MCF 10A (cell line): ENCODE data around the gene ABLIM3. TPM values are rescaled to one million over a fixed set of nuclear protein-coding genes. Genes with fewer than 3 reads are reported as not detected.
A peak's percentile ranks its signal among the peaks of the same experiment; 100 is the strongest.

Experiments
- BruUV-seq: library from RNA; stranded (reverse); fragments of 400-500 nt; replicated peaks from 2 replicates; lab custom pipeline; 2021; lab: Mats Ljungman, UMichigan
- CTCF ChIA-PET: fragments of 300-600 bp; sonication (Branson Sonifier 250); formaldehyde crosslinking; extraction: SDS; loops from one replicate; lab custom pipeline; 2021; ENCODE audit warnings: antibody characterized with exemption, inconsistent platforms; lab: Yijun Ruan, JAX
- POLR2A ChIA-PET: fragments of 300-600, 350-650 bp; sonication (Branson Sonifier 250); formaldehyde crosslinking; extraction: SDS; loops from one replicate; lab custom pipeline; 2020; ENCODE audit warnings: antibody characterized with exemption, inconsistent platforms; lab: Yijun Ruan, JAX
- DNase-seq: peaks from one replicate; pipeline ENCODE4 v3.0.0-alpha.2; 2018; ENCODE audit not compliant: unreplicated experiment
- H3K27ac Mint-ChIP-seq: one replicate; pipeline ENCODE4 v1.8.0; 2022; ENCODE audit warnings: mild to moderate bottlenecking, low read depth, mixed read lengths; ENCODE audit not compliant: unreplicated experiment
- H3K27me3 Mint-ChIP-seq: one replicate; pipeline ENCODE4 v1.8.0; 2022; ENCODE audit warnings: mixed read lengths; ENCODE audit not compliant: insufficient read depth, unreplicated experiment
- H3K36me3 Mint-ChIP-seq: one replicate; pipeline ENCODE4 v1.8.0; 2022; ENCODE audit warnings: mild to moderate bottlenecking, moderate library complexity, mixed read lengths; ENCODE audit not compliant: insufficient read depth, unreplicated experiment
- H3K4me1 Mint-ChIP-seq: one replicate; pipeline ENCODE4 v1.8.0; 2022; ENCODE audit warnings: mixed read lengths; ENCODE audit not compliant: insufficient read depth, unreplicated experiment
- H3K4me3 Mint-ChIP-seq: one replicate; pipeline ENCODE4 v1.8.0; 2022; ENCODE audit warnings: mild to moderate bottlenecking, moderate library complexity, mixed read lengths; ENCODE audit not compliant: unreplicated experiment
- H3K9me3 Mint-ChIP-seq: one replicate; pipeline ENCODE4 v1.8.0; 2022; ENCODE audit warnings: mixed read lengths; ENCODE audit not compliant: unreplicated experiment
- intact Hi-C: fragments of 100-400 bp; cut with micrococcal nuclease; formaldehyde crosslinking; loops from 2 replicates; pipeline ENCODE4 v1.14.1; 2022
- total RNA-seq: library from RNA; stranded (reverse); gene quantifications from 2 replicates; pipeline ENCODE4 v1.2.3, GENCODE V29; 2022
- TF ChIP-seq, protein P1 (sequence below): fragments of 200-600 bp; IDR thresholded peaks from one replicate; pipeline ENCODE4 v1.8.0; 2022; ENCODE audit warnings: antibody characterized with exemption, mild to moderate bottlenecking; ENCODE audit not compliant: unreplicated experiment

ABLIM3 gene
- total RNA-seq, 1 experiment from 2014 or later, result 168 TPM

DNA sequence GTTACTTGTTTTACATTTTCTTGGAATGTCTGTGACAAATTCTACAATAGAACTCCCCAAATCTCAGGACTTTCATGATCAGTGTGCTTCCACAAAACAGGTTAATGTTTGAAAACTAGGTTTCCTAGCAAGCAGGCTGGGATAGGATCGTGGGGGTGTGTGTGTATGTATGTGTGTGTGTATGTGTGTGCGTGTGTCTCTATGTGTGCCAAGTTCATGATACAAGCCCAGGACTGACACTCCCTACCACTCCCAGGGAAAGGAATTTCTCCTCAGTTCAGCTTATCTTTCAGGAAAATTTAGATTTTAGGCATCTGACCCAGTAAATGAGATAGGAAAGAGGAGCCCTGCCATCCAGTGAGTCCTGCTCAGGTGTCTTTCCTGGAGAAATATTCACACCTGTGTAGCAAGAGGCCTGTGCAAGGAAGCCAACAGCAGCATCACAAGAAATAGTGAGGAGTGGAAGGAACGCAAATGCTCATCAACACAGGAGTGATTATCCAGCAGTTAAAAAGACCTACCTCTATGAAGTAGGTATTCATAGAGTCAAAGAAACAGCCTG lies 13.8 kb upstream of the ABLIM3 start:
- peak overlapping the region; percentile 67 for H3K4me3 Mint-ChIP-seq
- H3K27me3 Mint-ChIP-seq, result no peaks in the 10 kb centered on the region
- BruUV-seq, result no TSS peak
- CTCF ChIA-PET, result interaction anchor here (0.6 to 20.7 kb wide), 30 partner anchors 8 to 390 kb away, joined by 3 to 732 read pairs (median 4); partner anchors contain the start of genes ABLIM3 and SH3TC2
- POLR2A ChIA-PET, result interaction anchor here (0.7 to 3.3 kb wide), 19 partner anchors 9 to 983 kb away, joined by 3 to 36 read pairs (median 4); partner anchors contain the start of genes ABLIM3 and AFAP1L1
- no peaks in the 10 kb centered on the region for H3K9me3 Mint-ChIP-seq
- intact Hi-C loops, result no loop called here
- DNase-seq, result peak; percentile 48
- H3K27ac Mint-ChIP-seq, result peak overlapping the region; percentile 84
- peaks cover 69% of the 10 kb centered on the region for H3K4me1 Mint-ChIP-seq
- TF ChIP-seq, protein P1, sequence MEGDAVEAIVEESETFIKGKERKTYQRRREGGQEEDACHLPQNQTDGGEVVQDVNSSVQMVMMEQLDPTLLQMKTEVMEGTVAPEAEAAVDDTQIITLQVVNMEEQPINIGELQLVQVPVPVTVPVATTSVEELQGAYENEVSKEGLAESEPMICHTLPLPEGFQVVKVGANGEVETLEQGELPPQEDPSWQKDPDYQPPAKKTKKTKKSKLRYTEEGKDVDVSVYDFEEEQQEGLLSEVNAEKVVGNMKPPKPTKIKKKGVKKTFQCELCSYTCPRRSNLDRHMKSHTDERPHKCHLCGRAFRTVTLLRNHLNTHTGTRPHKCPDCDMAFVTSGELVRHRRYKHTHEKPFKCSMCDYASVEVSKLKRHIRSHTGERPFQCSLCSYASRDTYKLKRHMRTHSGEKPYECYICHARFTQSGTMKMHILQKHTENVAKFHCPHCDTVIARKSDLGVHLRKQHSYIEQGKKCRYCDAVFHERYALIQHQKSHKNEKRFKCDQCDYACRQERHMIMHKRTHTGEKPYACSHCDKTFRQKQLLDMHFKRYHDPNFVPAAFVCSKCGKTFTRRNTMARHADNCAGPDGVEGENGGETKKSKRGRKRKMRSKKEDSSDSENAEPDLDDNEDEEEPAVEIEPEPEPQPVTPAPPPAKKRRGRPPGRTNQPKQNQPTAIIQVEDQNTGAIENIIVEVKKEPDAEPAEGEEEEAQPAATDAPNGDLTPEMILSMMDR, result no peak
- H3K36me3 Mint-ChIP-seq, result peaks cover 6% of the 10 kb centered on the region

DNA sequence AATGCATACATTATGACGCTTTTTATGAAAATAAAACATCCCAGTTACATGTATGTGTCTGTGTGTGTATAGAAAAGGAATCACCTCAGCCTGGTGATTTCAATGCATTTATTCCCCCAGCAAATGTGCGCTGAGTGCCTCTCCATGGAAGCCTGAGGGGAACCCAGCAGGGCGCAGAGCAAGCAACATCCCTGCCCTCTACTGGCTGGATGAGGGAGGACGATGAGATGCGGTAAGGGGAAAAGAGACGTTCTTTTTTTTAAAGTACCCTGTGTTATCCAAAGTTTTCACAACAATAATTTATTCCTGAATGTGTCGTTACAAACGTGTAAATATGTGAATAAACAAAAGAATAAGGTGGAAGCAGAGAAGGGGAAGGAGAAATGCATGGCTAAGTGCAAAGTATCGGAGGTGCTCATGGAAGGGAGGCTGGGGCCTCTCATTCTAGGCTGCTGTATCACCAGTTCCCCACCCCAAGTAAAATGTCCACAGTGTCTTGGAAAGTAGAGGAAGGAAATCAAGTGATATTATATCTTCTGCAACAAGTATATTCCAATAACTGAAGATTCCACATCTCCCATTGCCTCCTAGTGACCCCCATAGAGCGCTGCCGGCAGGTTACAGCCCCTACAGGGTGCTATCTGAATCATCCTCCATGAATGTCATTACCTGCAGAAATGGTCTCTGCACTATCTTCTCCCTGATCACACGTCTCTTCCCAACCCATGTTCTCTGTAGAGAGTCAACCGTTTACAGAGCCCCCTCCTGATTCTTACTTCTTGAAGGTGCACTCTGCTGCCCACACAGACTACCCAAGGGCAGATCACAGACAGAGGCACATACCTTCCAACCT lies 13.0 kb upstream of the ABLIM3 start:
- intact Hi-C loops, result no loop called here
- H3K4me1 Mint-ChIP-seq, result peaks cover 73% of the 10 kb centered on the region
- no peaks in the 10 kb centered on the region for H3K9me3 Mint-ChIP-seq
- no peaks in the 10 kb centered on the region for H3K27me3 Mint-ChIP-seq
- peak; percentile 80 for DNase-seq
- H3K36me3 Mint-ChIP-seq, result peaks cover 6% of the 10 kb centered on the region
- no TSS peak for BruUV-seq
- TF ChIP-seq, protein P1, result peak; percentile 87
- peak overlapping the region; percentile 84 for H3K27ac Mint-ChIP-seq
- peak overlapping the region; percentile 67 for H3K4me3 Mint-ChIP-seq
- POLR2A ChIA-PET, result interaction anchor here (0.7 to 7.9 kb wide), 10 partner anchors 8 to 157 kb away, joined by 3 to 114 read pairs (median 5); partner anchors contain the start of gene ABLIM3
- CTCF ChIA-PET, result interaction anchor here (0.9 to 20.7 kb wide), 19 partner anchors 11 to 397 kb away, joined by 3 to 732 read pairs (median 24); partner anchors contain the start of gene ABLIM3

DNA sequence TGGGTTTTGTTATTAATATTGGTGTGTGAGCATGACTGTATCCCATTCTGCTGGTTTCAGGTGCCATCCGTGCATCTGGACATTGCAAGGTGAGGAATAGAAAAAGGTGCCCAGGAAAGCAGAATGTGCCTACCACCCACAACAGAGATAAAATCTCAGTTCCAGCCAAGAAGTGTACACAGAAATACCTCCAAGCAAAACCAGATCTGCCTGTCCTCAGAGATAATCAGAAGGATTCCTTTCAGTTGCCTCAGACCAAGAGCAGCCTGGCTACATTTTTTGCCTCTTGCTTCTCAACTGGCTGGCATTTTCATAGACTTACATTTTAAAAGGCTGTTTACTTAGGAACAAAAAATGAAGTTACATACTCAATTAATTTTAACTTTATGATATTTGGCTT lies 12.1 kb upstream of the ABLIM3 start:
- CTCF ChIA-PET, result interaction anchor here (0.6 to 18.5 kb wide), 23 partner anchors 7 to 398 kb away, joined by 3 to 426 read pairs (median 6); partner anchors contain the start of gene ABLIM3
- H3K27me3 Mint-ChIP-seq, result no peaks in the 10 kb centered on the region
- intact Hi-C loops, result no loop called here
- POLR2A ChIA-PET, result interaction anchor here (0.6 to 8.6 kb wide), 10 partner anchors 13 to 413 kb away, joined by 3 to 114 read pairs (median 4); partner anchors contain the start of gene ABLIM3
- BruUV-seq, result no TSS peak
- peaks cover 82% of the 10 kb centered on the region for H3K4me1 Mint-ChIP-seq
- H3K27ac Mint-ChIP-seq, result peak overlapping the region; percentile 84
- TF ChIP-seq, protein P1, result no peak
- no peak for DNase-seq
- peaks cover 6% of the 10 kb centered on the region for H3K36me3 Mint-ChIP-seq
- H3K9me3 Mint-ChIP-seq, result no peaks in the 10 kb centered on the region
- H3K4me3 Mint-ChIP-seq, result no peak overlapping the region
